Bronchial epithelial cell (primary cell): ENCODE measurements around the gene MAP7. TPM values are rescaled to one million over a fixed set of nuclear protein-coding genes. Genes with fewer than 3 reads are reported as not detected.

Source experiments
- DNase-seq: peaks from one replicate; pipeline ENCODE4 v3.0.0-alpha.2; 2010; ENCODE audit warnings: low read depth
- FAIRE-seq: peaks from 2 replicates; lab custom pipeline; 2011; peaks lifted over from hg19 to GRCh38; lab: Jason Lieb, UNC
- H3K27me3 ChIP-seq: 2 replicates; pipeline ENCODE4 v1.5.1; 2011; ENCODE audit warnings: low read length; ENCODE audit not compliant: control insufficient read depth, insufficient read depth
- H3K36me3 ChIP-seq: 2 replicates; pipeline ENCODE4 v1.5.1; 2011; ENCODE audit warnings: low read length; ENCODE audit not compliant: control insufficient read depth, insufficient read depth
- H3K4me3 ChIP-seq: 2 replicates; pipeline ENCODE4 v1.5.1; 2011; ENCODE audit warnings: mild to moderate bottlenecking, low read depth, low read length, control low read depth
- total RNA-seq: library from RNA; depleted of rRNA; stranded (reverse); fragments of >200 nt; gene quantifications from 2 replicates; pipeline ENCODE4 v1.2.1, GENCODE V29; 2014
- TF ChIP-seq, protein P1 (sequence below): IDR thresholded peaks from 2 replicates; pipeline ENCODE4 v1.5.1; 2011; ENCODE audit warnings: mild to moderate bottlenecking, moderate library complexity, low read length, control low read depth, inconsistent platforms; ENCODE audit not compliant: insufficient read depth, severe bottlenecking

The MAP7 gene
- total RNA-seq, 1 donor from 2014 or later, result 30.8 TPM

DNA sequence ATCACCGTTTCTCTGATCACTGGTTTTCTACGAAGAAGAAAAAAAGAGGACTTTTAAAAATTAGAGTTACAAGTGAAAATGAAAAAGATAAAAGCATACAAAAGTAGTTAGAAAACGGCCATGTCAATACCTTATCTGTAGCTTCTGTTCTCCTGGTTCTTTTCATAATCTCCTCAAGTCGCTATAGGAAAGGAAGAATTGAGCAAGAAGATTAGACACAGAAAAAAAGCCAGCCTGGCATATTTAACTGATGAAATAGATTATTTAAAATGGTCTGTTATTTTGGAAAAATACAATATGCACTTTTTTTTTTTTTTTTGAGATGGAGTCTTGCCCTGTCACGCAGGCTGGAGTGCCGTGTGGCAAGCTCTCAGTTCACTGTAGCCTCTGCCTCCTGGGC is 190.4 kb downstream of the MAP7 start:
- FAIRE-seq, result no peak
- TF ChIP-seq, protein P1, sequence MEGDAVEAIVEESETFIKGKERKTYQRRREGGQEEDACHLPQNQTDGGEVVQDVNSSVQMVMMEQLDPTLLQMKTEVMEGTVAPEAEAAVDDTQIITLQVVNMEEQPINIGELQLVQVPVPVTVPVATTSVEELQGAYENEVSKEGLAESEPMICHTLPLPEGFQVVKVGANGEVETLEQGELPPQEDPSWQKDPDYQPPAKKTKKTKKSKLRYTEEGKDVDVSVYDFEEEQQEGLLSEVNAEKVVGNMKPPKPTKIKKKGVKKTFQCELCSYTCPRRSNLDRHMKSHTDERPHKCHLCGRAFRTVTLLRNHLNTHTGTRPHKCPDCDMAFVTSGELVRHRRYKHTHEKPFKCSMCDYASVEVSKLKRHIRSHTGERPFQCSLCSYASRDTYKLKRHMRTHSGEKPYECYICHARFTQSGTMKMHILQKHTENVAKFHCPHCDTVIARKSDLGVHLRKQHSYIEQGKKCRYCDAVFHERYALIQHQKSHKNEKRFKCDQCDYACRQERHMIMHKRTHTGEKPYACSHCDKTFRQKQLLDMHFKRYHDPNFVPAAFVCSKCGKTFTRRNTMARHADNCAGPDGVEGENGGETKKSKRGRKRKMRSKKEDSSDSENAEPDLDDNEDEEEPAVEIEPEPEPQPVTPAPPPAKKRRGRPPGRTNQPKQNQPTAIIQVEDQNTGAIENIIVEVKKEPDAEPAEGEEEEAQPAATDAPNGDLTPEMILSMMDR, result no peak
- peaks cover 15% of the 10 kb centered on the region for H3K36me3 ChIP-seq
- no peak for DNase-seq
- no peaks in the 10 kb centered on the region for H3K27me3 ChIP-seq
- H3K4me3 ChIP-seq, result no peak overlapping the region

DNA sequence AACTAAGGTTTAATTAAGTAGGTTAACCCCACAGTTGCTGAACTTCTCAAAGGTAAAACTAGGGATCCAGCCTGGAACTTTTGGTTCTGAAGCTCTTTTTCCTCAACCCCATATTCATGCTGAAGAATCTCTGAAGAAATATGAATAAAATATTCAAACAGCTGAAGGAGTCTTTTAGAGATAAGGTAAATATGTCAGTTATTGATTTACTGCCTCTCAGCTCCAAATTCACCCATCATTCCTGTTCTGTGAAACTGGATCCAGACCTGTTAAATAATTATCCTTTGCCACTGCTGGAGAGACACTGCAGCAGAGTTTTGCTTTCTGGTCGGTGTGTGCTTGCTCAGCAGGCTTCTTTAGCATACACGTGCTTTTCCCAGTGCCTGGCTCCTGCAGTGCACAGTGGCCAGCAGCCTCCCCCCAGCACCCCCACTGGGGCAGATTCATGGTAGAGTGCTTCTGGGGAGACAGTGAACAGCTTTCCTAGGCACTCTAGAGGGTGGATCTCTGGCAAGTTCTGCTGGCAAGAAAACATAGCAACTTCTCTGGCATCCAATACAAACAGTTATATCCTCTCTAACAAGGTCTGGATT is 198.6 kb downstream of the MAP7 start:
- H3K36me3 ChIP-seq, result peaks cover 1% of the 10 kb centered on the region
- DNase-seq, result no peak
- H3K27me3 ChIP-seq, result no peaks in the 10 kb centered on the region
- FAIRE-seq, result no peak
- TF ChIP-seq, protein P1, result no peak
- H3K4me3 ChIP-seq, result no peak overlapping the region

DNA sequence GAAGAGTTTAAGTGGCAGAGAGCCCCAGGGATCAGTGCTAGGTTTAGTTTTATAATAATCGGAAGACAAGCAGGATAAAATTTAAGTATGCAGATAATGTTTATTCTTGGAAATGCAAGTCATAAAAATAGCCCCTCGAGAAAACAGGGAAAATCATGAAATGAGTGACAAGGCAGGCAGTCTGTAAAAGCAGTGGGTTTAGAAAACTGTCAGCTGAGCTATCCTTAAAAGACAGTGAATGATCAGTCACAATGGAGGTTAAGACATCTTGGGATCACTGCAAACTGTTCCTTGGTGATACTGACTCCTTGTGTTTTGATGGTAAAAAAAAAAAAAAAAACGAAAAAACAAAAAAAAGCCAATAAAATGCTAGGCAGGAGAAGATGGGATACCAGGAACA is 199.3 kb downstream of the MAP7 start:
- Histone ChIP-seq H3K36me3 (peaks cover 1% of the 10 kb centered on the region), H3K4me3 (no peak overlapping the region), H3K27me3 (no peaks in the 10 kb centered on the region)
- DNase-seq, result no peak
- FAIRE-seq, result no peak
- TF ChIP-seq, protein P1, result no peak

DNA sequence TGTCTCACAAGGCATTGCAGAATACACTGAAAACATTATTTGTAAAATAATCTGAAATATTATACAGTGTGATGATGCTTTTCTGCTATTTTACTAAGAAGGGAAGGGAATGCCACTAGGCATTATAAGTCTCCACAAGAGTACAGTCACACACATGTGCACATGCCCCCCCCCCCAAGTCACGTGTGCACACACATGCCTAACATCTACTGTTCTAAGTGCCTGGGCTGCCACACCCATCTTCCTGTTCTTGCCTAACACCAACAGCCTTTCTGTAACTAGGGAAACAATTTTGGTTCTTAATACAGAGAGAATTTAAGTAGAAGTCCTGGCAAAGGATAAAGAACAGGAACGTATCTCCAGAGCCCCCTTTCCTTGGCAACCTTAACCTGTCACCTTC is 202.4 kb downstream of the MAP7 start:
- FAIRE-seq (no peak), DNase-seq (peak; percentile 71)
- TF ChIP-seq, protein P1, result no peak
- Histone ChIP-seq H3K36me3 (peaks cover 6% of the 10 kb centered on the region), H3K27me3 (no peaks in the 10 kb centered on the region), H3K4me3 (no peak overlapping the region)

DNA sequence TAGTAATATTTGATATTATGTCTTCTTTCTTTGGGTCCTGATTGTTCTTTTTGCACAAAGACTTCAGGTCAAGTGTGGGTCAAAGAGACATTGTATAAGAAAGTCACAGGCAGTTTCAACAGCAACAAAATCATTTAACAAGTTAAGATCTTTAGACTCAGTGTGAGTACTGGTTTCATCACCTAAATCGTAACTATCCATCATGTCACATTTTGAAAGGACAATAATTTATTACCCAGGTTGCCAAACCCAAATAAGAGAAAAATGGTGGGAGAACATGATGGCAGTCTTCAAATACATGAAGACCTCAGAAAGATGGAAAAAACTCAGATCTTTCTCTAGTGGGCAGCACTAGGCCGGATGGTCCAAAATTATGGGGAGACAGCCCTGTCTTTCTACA is 205.1 kb downstream of the MAP7 start:
- Histone ChIP-seq H3K27me3 (no peaks in the 10 kb centered on the region), H3K36me3 (peaks cover 6% of the 10 kb centered on the region), H3K4me3 (no peak overlapping the region)
- FAIRE-seq (no peak), DNase-seq (no peak)
- TF ChIP-seq, protein P1, result no peak

DNA sequence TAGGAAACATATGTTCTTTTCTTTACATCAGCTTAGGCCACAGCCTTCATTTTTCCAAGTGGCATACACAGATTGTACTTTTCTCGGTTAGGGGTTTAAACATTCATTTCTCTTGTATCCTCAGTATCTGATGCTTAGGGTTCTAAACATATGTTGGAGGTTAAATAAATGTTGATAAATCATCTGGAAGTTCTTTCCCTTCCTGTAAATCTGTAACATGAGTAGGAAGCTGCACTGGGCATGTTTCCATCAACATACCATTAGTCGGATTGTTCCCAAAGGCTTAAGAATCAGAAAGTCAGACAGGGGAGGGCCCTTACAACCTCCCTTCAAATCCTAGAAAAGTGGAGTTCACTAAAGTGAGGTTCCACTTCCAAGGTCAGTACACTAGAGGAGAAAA is 205.8 kb downstream of the MAP7 start:
- Histone ChIP-seq H3K27me3 (no peaks in the 10 kb centered on the region), H3K4me3 (no peak overlapping the region), H3K36me3 (peaks cover 6% of the 10 kb centered on the region)
- DNase-seq (no peak), FAIRE-seq (no peak)
- TF ChIP-seq, protein P1, result no peak
